ENCODE measurements around the gene HSH2D. TPM values are rescaled to one million over a fixed set of nuclear protein-coding genes. Genes with fewer than 3 reads are reported as not detected.

The HSH2D gene
- total and polyA plus RNA-seq, 10 of the 15 experiments (the other 5 are each of a cell fraction or from before 2014, with no cell fraction given), result 22.0 to 145 (median 89.3) TPM

- TF ChIP-seq ZBTB11 (CRISPR knock-in tag; IDR thresholded peaks at IDR 0.05) (no peak), BHLHE40 (IDR thresholded peaks at IDR 0.05; ENCODE audit: borderline replicate concordance in 1 of 2, low read depth in 2 of 2, low read length in 1 of 2) (peak; percentile 84 to 86; a peak in 3 of 4 replicates), FOXM1 (IDR thresholded peaks at IDR 0.05; ENCODE audit: low read depth, low read length) (peak; percentile 97), NR2C2 (IDR thresholded peaks at IDR 0.05; ENCODE audit: borderline replicate concordance, control insufficient read depth, insufficient read length, low read depth) (no peak), WRNIP1 (IDR thresholded peaks at IDR 0.05; ENCODE audit: borderline replicate concordance, low read depth, low read length) (no peak), ZZZ3 (IDR thresholded peaks at IDR 0.05; ENCODE audit: control insufficient read depth, insufficient read length, low read depth) (no peak), CHD1 (IDR thresholded peaks at IDR 0.05; ENCODE audit: low read depth, low read length) (no peak), SMC3 (IDR thresholded peaks at IDR 0.05; ENCODE audit: borderline replicate concordance, low read length) (peak; percentile 6; the same call in 1 of the 2 replicates), ETV6 (conservative IDR thresholded peaks at IDR 0.05 in 1 of 2, IDR thresholded peaks at IDR 0.05 in 1 of 2; ENCODE audit: borderline replicate concordance in 1 of 2, low read depth in 1 of 2) (peak; percentile 65 to 99; a peak in 2 of 4 replicates), MTA3 (IDR thresholded peaks at IDR 0.05; ENCODE audit: borderline replicate concordance, low read length) (peak; percentile 94; the same call in 1 of the 2 replicates), MYC (IDR thresholded peaks at IDR 0.05; ENCODE audit: insufficient read depth, insufficient read length, insufficient replicate concordance, low read length, severe bottlenecking) (no peak), RBBP5 (conservative IDR thresholded peaks at IDR 0.05) (no peak), ZBTB40 (IDR thresholded peaks at IDR 0.05; ENCODE audit: borderline replicate concordance) (no peak), CBX3 (IDR thresholded peaks at IDR 0.05; ENCODE audit: borderline replicate concordance, low read depth) (no peak), HCFC1 (IDR thresholded peaks at IDR 0.05; ENCODE audit: low read length) (no peak; the same call in 1 of the 2 replicates), NBN (IDR thresholded peaks at IDR 0.05) (peak; percentile 95), ELK1 (IDR thresholded peaks at IDR 0.05; ENCODE audit: low read depth, low read length) (no peak; the same call in 1 of the 2 replicates)
- TF ChIP-seq, protein P1, sequence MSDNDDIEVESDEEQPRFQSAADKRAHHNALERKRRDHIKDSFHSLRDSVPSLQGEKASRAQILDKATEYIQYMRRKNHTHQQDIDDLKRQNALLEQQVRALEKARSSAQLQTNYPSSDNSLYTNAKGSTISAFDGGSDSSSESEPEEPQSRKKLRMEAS (IDR thresholded peaks at IDR 0.05; ENCODE audit: low read depth, low read length), result no peak
Measured at GRCh38 chr19:16118489-16119033, 24.9 kb upstream of the HSH2D start (continued).
